Activated CD8-positive, alpha-beta T cell treated with anti-CD3 and anti-CD28 coated beads, Interleukin-2, amount 10 ng/mL, durations not matched to agents 7 days and 5 days (primary cell): ENCODE data around the gene ARL6IP6. TPM values are rescaled to one million over a fixed set of nuclear protein-coding genes. Genes with fewer than 3 reads are reported as not detected.

Experiments used
- ATAC-seq: fragments of 150-1000 bp; cut with Tn5 transposase; one replicate; pipeline ENCODE4 v1.10.0; 2021; ENCODE audit warnings: moderate library complexity
- CTCF ChIA-PET: fragments of 350-600 bp; sonication (Branson Sonifier 250); formaldehyde crosslinking; loops from one replicate; lab custom pipeline; 2021; ENCODE audit warnings: antibody characterized with exemption; lab: Charles Lee
- POLR2A ChIA-PET: fragments of 350-600 bp; sonication (Branson Sonifier 250); formaldehyde crosslinking; loops from one replicate; lab custom pipeline; 2021; ENCODE audit warnings: antibody characterized with exemption; lab: Charles Lee
- DNase-seq: peaks from one replicate; pipeline ENCODE4 v3.0.0-alpha.2; 2020
- H3K27ac Mint-ChIP-seq: one replicate; pipeline ENCODE4 v1.8.0; 2021; ENCODE audit warnings: mild to moderate bottlenecking, mixed read lengths
- H3K27me3 Mint-ChIP-seq: one replicate; pipeline ENCODE4 v1.8.0; 2021; ENCODE audit warnings: low read depth, mixed read lengths
- H3K36me3 Mint-ChIP-seq: one replicate; pipeline ENCODE4 v1.8.0; 2021; ENCODE audit warnings: low read depth, mixed read lengths
- H3K4me1 Mint-ChIP-seq: one replicate; pipeline ENCODE4 v1.8.0; 2021; ENCODE audit warnings: low read depth, mixed read lengths
- H3K4me3 Mint-ChIP-seq: one replicate; pipeline ENCODE4 v1.8.0; 2021; ENCODE audit warnings: mild to moderate bottlenecking, mixed read lengths
- H3K9me3 Mint-ChIP-seq: one replicate; pipeline ENCODE4 v1.8.0; 2022; ENCODE audit warnings: mixed read lengths; ENCODE audit not compliant: insufficient read depth
- total RNA-seq, 2 experiments: library from RNA; stranded (reverse); gene quantifications; one replicate each; pipeline ENCODE4 v1.2.3, GENCODE V29; 2021

Gene ARL6IP6
- total RNA-seq, 2 experiments from 2014 or later, result 42.9 to 44.4 TPM

GRCh38 chr2:152701198-152701597 is 17.2 kb upstream of the ARL6IP6 start:
- POLR2A ChIA-PET, result no interaction called here
- H3K27me3 Mint-ChIP-seq, result no peaks in the 10 kb centered on the region
- peaks cover 65% of the 10 kb centered on the region for H3K36me3 Mint-ChIP-seq
- CTCF ChIA-PET, result interaction anchor here (0.8 kb wide), 1 partner anchor 12 kb away, joined by 3 read pairs; no protein-coding TSS in a partner anchor
- H3K27ac Mint-ChIP-seq, result no peak overlapping the region
- no peak overlapping the region for H3K4me3 Mint-ChIP-seq
- no peaks in the 10 kb centered on the region for H3K9me3 Mint-ChIP-seq
- peaks cover 24% of the 10 kb centered on the region for H3K4me1 Mint-ChIP-seq
- ATAC-seq (no peak), DNase-seq (no peak)

- H3K27me3 Mint-ChIP-seq, result no peaks in the 10 kb centered on the region
- no peaks in the 10 kb centered on the region for H3K9me3 Mint-ChIP-seq
- peaks cover 94% of the 10 kb centered on the region for H3K36me3 Mint-ChIP-seq
- CTCF ChIA-PET, result interaction anchor here (1.7 kb wide), 1 partner anchor 9 kb away, joined by 8 read pairs; no protein-coding TSS in a partner anchor
- H3K4me3 Mint-ChIP-seq, result no peak overlapping the region
- ATAC-seq, result no peak
- POLR2A ChIA-PET, result interaction anchor here (2.4 kb wide), 1 partner anchor 11 kb away, joined by 12 read pairs; the partner anchor contains the start of gene PRPF40A
- H3K27ac Mint-ChIP-seq, result no peak overlapping the region
- no peak for DNase-seq
- H3K4me1 Mint-ChIP-seq, result peaks cover 18% of the 10 kb centered on the region
Observed at GRCh38 chr2:152706477-152707021, 11.9 kb upstream of the ARL6IP6 start.

GRCh38 chr2:152708742-152709141 is 9.7 kb upstream of the ARL6IP6 start:
- ChIA-PET CTCF (interaction anchor here (1.4 kb wide), 1 partner anchor 14 kb away, joined by 5 read pairs; no protein-coding TSS in a partner anchor), POLR2A (interaction anchor here (2.4 kb wide), 1 partner anchor 8 kb away, joined by 12 read pairs; the partner anchor contains the start of gene PRPF40A)
- Mint-ChIP-seq H3K4me1 (peaks cover 22% of the 10 kb centered on the region), H3K27me3 (no peaks in the 10 kb centered on the region), H3K4me3 (no peak overlapping the region), H3K27ac (no peak overlapping the region), H3K36me3 (peaks cover 91% of the 10 kb centered on the region), H3K9me3 (no peaks in the 10 kb centered on the region)
- DNase-seq (no peak), ATAC-seq (no peak)

- ATAC-seq, result no peak
- no peak for DNase-seq
- H3K4me1 Mint-ChIP-seq, result peaks cover 30% of the 10 kb centered on the region
- no peak overlapping the region for H3K4me3 Mint-ChIP-seq
- ChIA-PET POLR2A (no interaction called here), CTCF (no interaction called here)
- H3K27me3 Mint-ChIP-seq, result no peaks in the 10 kb centered on the region
- no peaks in the 10 kb centered on the region for H3K9me3 Mint-ChIP-seq
- H3K36me3 Mint-ChIP-seq, result peaks cover 82% of the 10 kb centered on the region
- H3K27ac Mint-ChIP-seq, result no peak overlapping the region
Observed at GRCh38 chr2:152710713-152711112, 7.7 kb upstream of the ARL6IP6 start.

- ChIA-PET POLR2A (interaction anchor here (0.8 kb wide), 1 partner anchor 15 kb away, joined by 3 read pairs; no protein-coding TSS in a partner anchor), CTCF (interaction anchor here (1.0 to 4.7 kb wide), 6 partner anchors 8 to 689 kb away, joined by 4 to 33 read pairs (median 12); no protein-coding TSS in a partner anchor)
- peak overlapping the region; percentile 52 for H3K27ac Mint-ChIP-seq
- no peaks in the 10 kb centered on the region for H3K9me3 Mint-ChIP-seq
- peak overlapping the region; percentile 65 for H3K4me3 Mint-ChIP-seq
- no peak for DNase-seq
- H3K4me1 Mint-ChIP-seq, result peaks cover 36% of the 10 kb centered on the region
- no peaks in the 10 kb centered on the region for H3K27me3 Mint-ChIP-seq
- no peak for ATAC-seq
- H3K36me3 Mint-ChIP-seq, result peaks cover 57% of the 10 kb centered on the region
Observed at GRCh38 chr2:152715112-152715511, 3.3 kb upstream of the ARL6IP6 start.

GRCh38 chr2:152715854-152716428 is 2.5 kb upstream of the ARL6IP6 start:
- no peaks in the 10 kb centered on the region for H3K9me3 Mint-ChIP-seq
- H3K27ac Mint-ChIP-seq, result peak overlapping the region; percentile 97
- H3K4me1 Mint-ChIP-seq, result peaks cover 43% of the 10 kb centered on the region
- ChIA-PET POLR2A (interaction anchor here (0.8 to 2.1 kb wide), 4 partner anchors 14 to 40 kb away, joined by 3 to 10 read pairs (median 6); no protein-coding TSS in a partner anchor), CTCF (interaction anchor here (0.7 to 4.7 kb wide), 11 partner anchors 9 to 690 kb away, joined by 3 to 33 read pairs (median 5); no protein-coding TSS in a partner anchor)
- no peak for ATAC-seq
- peak overlapping the region; percentile 91 for H3K4me3 Mint-ChIP-seq
- DNase-seq, result peak; percentile 37
- peaks cover 56% of the 10 kb centered on the region for H3K36me3 Mint-ChIP-seq
- no peaks in the 10 kb centered on the region for H3K27me3 Mint-ChIP-seq

GRCh38 chr2:152716805-152717227 is 1.6 kb upstream of the ARL6IP6 start:
- Mint-ChIP-seq H3K4me3 (peak overlapping the region; percentile 91), H3K27me3 (no peaks in the 10 kb centered on the region), H3K27ac (peak overlapping the region; percentile 97), H3K4me1 (peaks cover 50% of the 10 kb centered on the region), H3K9me3 (no peaks in the 10 kb centered on the region), H3K36me3 (peaks cover 58% of the 10 kb centered on the region)
- POLR2A ChIA-PET, result interaction anchor here (0.6 to 2.1 kb wide), 12 partner anchors 9 to 1427 kb away, joined by 3 to 12 read pairs (median 4); partner anchors contain the start of gene NMI
- DNase-seq (peak; percentile 49), ATAC-seq (peak; percentile 1)
- CTCF ChIA-PET, result interaction anchor here (0.8 to 4.7 kb wide), 9 partner anchors 8 to 691 kb away, joined by 4 to 33 read pairs (median 8); no protein-coding TSS in a partner anchor

GRCh38 chr2:152717228-152718075 is 968 bp upstream of the ARL6IP6 start, which contains the start of gene PRPF40A:
Gene PRPF40A (minus strand): TSS chr2:152717461. CDS start chr2:152717439, 22 bp downstream.
- H3K4me1 Mint-ChIP-seq, result peaks cover 51% of the 10 kb centered on the region
- DNase-seq (peak; percentile 98), ATAC-seq (peak; percentile 82)
- CTCF ChIA-PET, result interaction anchor here (1.2 to 4.7 kb wide), 7 partner anchors 13 to 692 kb away, joined by 4 to 33 read pairs (median 8); partner anchors contain the start of gene STAM2
- H3K4me3 Mint-ChIP-seq, result peak within 1 kb of the TSS; percentile 91
- no peaks in the 10 kb centered on the region for H3K27me3 Mint-ChIP-seq
- peaks cover 57% of the 10 kb centered on the region for H3K36me3 Mint-ChIP-seq
- H3K9me3 Mint-ChIP-seq, result no peaks in the 10 kb centered on the region
- POLR2A ChIA-PET, result interaction anchor here (0.6 to 2.1 kb wide), 14 partner anchors 9 to 1428 kb away, joined by 3 to 12 read pairs (median 4); partner anchors contain the start of gene NMI
- H3K27ac Mint-ChIP-seq, result peak within 1 kb of the TSS; percentile 97

- Mint-ChIP-seq H3K36me3 (peaks cover 55% of the 10 kb centered on the region), H3K27me3 (no peaks in the 10 kb centered on the region), H3K4me1 (peaks cover 55% of the 10 kb centered on the region), H3K27ac (peak overlapping the region; percentile 97), H3K9me3 (no peaks in the 10 kb centered on the region), H3K4me3 (peak overlapping the region; percentile 91)
- POLR2A ChIA-PET, result no interaction called here
- CTCF ChIA-PET, result interaction anchor here (1.0 to 1.9 kb wide), 4 partner anchors 11 to 543 kb away, joined by 3 to 6 read pairs (median 4); partner anchors contain the start of gene STAM2
- peak; percentile 63 for DNase-seq
- peak; percentile 5 for ATAC-seq
Observed at GRCh38 chr2:152718909-152719645, 657 bp downstream of the ARL6IP6 start.

GRCh38 chr2:152720794-152721193 is 2.4 kb downstream of the ARL6IP6 start:
- POLR2A ChIA-PET, result no interaction called here
- Mint-ChIP-seq H3K4me1 (peaks cover 46% of the 10 kb centered on the region), H3K27ac (no peak overlapping the region), H3K27me3 (no peaks in the 10 kb centered on the region), H3K4me3 (peak overlapping the region; percentile 91), H3K9me3 (no peaks in the 10 kb centered on the region), H3K36me3 (peaks cover 51% of the 10 kb centered on the region)
- CTCF ChIA-PET, result interaction anchor here (1.9 kb wide), 1 partner anchor 21 kb away, joined by 6 read pairs; no protein-coding TSS in a partner anchor
- DNase-seq, result no peak
- no peak for ATAC-seq
